OCI-LY1 (cell line): ENCODE results near the gene ADAM19.

Source experiments
- H2AFZ ChIP-seq: fragments of 200-600 bp; sonication (generic), shearing (Covaris generic); 2 replicates; pipeline ENCODE4 v1.6.0; 2014; ENCODE audit warnings: antibody characterized with exemption, mild to moderate bottlenecking, low read length
- H3F3A ChIP-seq: fragments of 200-600 bp; sonication (generic), shearing (Covaris generic); 2 replicates; pipeline ENCODE4 v1.6.0; 2014; ENCODE audit warnings: mild to moderate bottlenecking, antibody characterized with exemption, low read length, moderate library complexity; ENCODE audit not compliant: insufficient read depth
- H3K27ac ChIP-seq: fragments of 200-600 bp; sonication (generic); 2 replicates; pipeline ENCODE4 v1.5.1; 2014; ENCODE audit warnings: low read length, mixed run types, mild to moderate bottlenecking, low read depth; ENCODE audit not compliant: poor library complexity, severe bottlenecking
- H3K27me3 ChIP-seq: fragments of 200-600 bp; sonication (generic); 2 replicates; pipeline ENCODE4 v1.6.0; 2014; ENCODE audit warnings: antibody characterized with exemption, mild to moderate bottlenecking, low read length, moderate library complexity; ENCODE audit not compliant: insufficient read depth
- H3K36me3 ChIP-seq: fragments of 200-600 bp; sonication (generic); 2 replicates; pipeline ENCODE4 v1.6.1; 2014; ENCODE audit warnings: mild to moderate bottlenecking, antibody characterized with exemption, low read length, moderate library complexity, mixed read lengths; ENCODE audit not compliant: insufficient read depth
- H3K4me1 ChIP-seq: fragments of 200-600 bp; sonication (generic); 2 replicates; pipeline ENCODE4 v1.5.1; 2014; ENCODE audit warnings: mild to moderate bottlenecking, low read length, moderate library complexity; ENCODE audit not compliant: insufficient read depth, severe bottlenecking
- H3K4me2 ChIP-seq: fragments of 200-600 bp; sonication (generic), shearing (Covaris generic); 2 replicates; pipeline ENCODE4 v1.6.1; 2014; ENCODE audit warnings: low read length
- H3K4me3 ChIP-seq: fragments of 200-600 bp; sonication (generic); 2 replicates; pipeline ENCODE4 v1.5.1; 2014; ENCODE audit warnings: low read length, low read depth, mild to moderate bottlenecking, mixed read lengths; ENCODE audit not compliant: poor library complexity, severe bottlenecking
- H3K79me2 ChIP-seq: fragments of 200-600 bp; shearing (Covaris generic); 2 replicates; pipeline ENCODE4 v1.6.1; 2016; ENCODE audit warnings: mixed run types, low read length, mixed read lengths; ENCODE audit not compliant: insufficient read depth
- H3K9ac ChIP-seq: fragments of 200-600 bp; sonication (generic), shearing (Covaris generic); 2 replicates; pipeline ENCODE4 v1.6.1; 2014; ENCODE audit warnings: mild to moderate bottlenecking, low read length, mixed read lengths
- H3K9me2 ChIP-seq: fragments of 200-600 bp; sonication (generic), shearing (Covaris generic); 2 replicates; pipeline ENCODE4 v1.6.1; 2014; ENCODE audit warnings: low read depth, mild to moderate bottlenecking, low read length, mixed read lengths
- H3K9me3 ChIP-seq: fragments of 200-600 bp; shearing (Covaris generic); 2 replicates; pipeline ENCODE4 v1.6.1; 2014; ENCODE audit warnings: low read length, mixed read lengths
- H4K20me1 ChIP-seq: fragments of 200-600 bp; sonication (generic), shearing (Covaris generic); 2 replicates; pipeline ENCODE4 v1.6.0; 2016; ENCODE audit warnings: mild to moderate bottlenecking, low read length; ENCODE audit not compliant: insufficient read depth
- EZH2 ChIP-seq: fragments of 200-600 bp; sonication (generic), shearing (Covaris generic); IDR thresholded peaks from 2 replicates; pipeline ENCODE4 v1.8.0; 2017; ENCODE audit warnings: borderline replicate concordance, mixed run types, mild to moderate bottlenecking, antibody characterized with exemption, low read length, moderate library complexity, mixed read lengths
- TF ChIP-seq, protein P1 (sequence below): fragments of 200-600 bp; sonication (generic), shearing (Covaris generic); IDR thresholded peaks from 2 replicates; pipeline ENCODE4 v1.5.1; 2017; ENCODE audit warnings: mild to moderate bottlenecking, antibody characterized with exemption, low read length, moderate library complexity, mixed read lengths

ADAM19 gene

DNA sequence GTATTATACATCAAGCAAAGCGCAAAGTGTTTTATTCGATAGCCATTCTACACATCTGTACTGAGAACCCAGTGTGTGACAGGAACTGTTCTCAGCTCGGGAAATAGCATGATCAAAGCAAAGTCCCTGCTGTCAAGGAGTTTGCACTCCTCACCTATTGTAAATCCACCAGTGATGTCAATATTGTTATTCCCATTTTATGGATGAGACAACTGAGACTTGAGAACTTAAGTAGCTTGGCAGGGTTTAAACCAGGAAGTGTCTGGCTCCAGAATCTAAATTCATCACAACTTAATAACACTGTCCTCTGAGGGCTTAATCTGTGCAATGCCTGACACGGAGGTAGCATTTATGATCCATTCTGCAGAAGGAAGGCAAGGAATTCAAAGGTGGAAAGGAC is 50.7 kb downstream of the ADAM19 start:
- no peak for TF ChIP-seq EZH2
- TF ChIP-seq, protein P1, sequence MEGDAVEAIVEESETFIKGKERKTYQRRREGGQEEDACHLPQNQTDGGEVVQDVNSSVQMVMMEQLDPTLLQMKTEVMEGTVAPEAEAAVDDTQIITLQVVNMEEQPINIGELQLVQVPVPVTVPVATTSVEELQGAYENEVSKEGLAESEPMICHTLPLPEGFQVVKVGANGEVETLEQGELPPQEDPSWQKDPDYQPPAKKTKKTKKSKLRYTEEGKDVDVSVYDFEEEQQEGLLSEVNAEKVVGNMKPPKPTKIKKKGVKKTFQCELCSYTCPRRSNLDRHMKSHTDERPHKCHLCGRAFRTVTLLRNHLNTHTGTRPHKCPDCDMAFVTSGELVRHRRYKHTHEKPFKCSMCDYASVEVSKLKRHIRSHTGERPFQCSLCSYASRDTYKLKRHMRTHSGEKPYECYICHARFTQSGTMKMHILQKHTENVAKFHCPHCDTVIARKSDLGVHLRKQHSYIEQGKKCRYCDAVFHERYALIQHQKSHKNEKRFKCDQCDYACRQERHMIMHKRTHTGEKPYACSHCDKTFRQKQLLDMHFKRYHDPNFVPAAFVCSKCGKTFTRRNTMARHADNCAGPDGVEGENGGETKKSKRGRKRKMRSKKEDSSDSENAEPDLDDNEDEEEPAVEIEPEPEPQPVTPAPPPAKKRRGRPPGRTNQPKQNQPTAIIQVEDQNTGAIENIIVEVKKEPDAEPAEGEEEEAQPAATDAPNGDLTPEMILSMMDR = no peak
- H3K9me3 ChIP-seq = no peaks in the 10 kb centered on the region
- H3K36me3 ChIP-seq = no peaks in the 10 kb centered on the region
- no peaks in the 10 kb centered on the region for H3K4me1 ChIP-seq
- no peak overlapping the region for H2AFZ ChIP-seq
- H3K27ac ChIP-seq = no peak overlapping the region
- H3K79me2 ChIP-seq = no peaks in the 10 kb centered on the region
- no peaks in the 10 kb centered on the region for H4K20me1 ChIP-seq
- H3K9me2 ChIP-seq = no peaks in the 10 kb centered on the region
- H3K4me2 ChIP-seq = no peak overlapping the region
- H3F3A ChIP-seq = no peaks in the 10 kb centered on the region
- H3K9ac ChIP-seq = no peak overlapping the region
- no peaks in the 10 kb centered on the region for H3K27me3 ChIP-seq
- H3K4me3 ChIP-seq = no peak overlapping the region

DNA sequence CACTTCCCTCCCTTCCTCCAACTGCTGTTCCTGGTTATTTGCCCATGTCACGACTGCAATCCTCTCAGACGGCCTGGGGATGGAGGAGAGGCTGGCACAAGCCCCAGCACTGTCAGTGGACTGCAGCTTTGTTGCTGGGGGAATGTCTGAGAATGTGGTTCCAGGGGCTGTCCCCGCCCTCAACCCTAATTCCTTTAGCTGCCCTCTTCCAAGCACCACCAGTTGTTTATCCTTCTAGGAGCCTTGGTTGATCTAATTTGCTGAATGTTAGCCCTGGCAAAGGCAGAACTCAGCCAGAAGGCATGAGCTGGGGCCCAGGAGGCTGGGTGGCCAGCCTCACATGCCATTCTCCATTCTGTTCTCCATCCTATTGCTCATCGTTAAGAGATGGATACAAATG is 51.6 kb downstream of the ADAM19 start:
- Histone ChIP-seq H3K4me1 (no peaks in the 10 kb centered on the region), H3K36me3 (no peaks in the 10 kb centered on the region), H4K20me1 (no peaks in the 10 kb centered on the region), H3K79me2 (no peaks in the 10 kb centered on the region), H2AFZ (no peak overlapping the region), H3K9ac (no peak overlapping the region), H3K27me3 (no peaks in the 10 kb centered on the region), H3K27ac (no peak overlapping the region), H3K9me3 (no peaks in the 10 kb centered on the region), H3K9me2 (no peaks in the 10 kb centered on the region), H3K4me2 (no peak overlapping the region), H3K4me3 (no peak overlapping the region), H3F3A (no peaks in the 10 kb centered on the region)
- TF ChIP-seq, protein P1 = no peak
- no peak for TF ChIP-seq EZH2

DNA sequence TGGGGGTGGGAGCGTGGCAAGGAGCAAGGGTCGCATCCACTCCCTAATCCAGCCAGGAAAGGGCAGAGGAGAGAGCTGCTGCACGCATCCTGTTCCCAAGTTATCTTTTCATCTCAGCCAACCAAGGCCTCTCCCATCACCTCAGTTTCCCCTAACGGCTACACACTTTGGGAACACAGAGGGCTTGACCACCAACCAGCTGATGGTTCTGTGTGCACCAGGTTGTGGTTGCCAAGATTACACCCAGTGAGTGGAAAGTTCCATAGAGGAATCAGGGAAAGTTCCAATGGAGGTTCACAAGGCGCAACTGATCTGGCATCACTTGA is 53.9 kb downstream of the ADAM19 start:
- H3K9ac ChIP-seq = no peak overlapping the region
- no peaks in the 10 kb centered on the region for H3K27me3 ChIP-seq
- no peaks in the 10 kb centered on the region for H3K36me3 ChIP-seq
- H2AFZ ChIP-seq = no peak overlapping the region
- H3K9me2 ChIP-seq = no peaks in the 10 kb centered on the region
- no peaks in the 10 kb centered on the region for H3K4me1 ChIP-seq
- no peaks in the 10 kb centered on the region for H3F3A ChIP-seq
- no peak overlapping the region for H3K27ac ChIP-seq
- no peaks in the 10 kb centered on the region for H3K79me2 ChIP-seq
- H3K4me2 ChIP-seq = no peak overlapping the region
- H3K9me3 ChIP-seq = no peaks in the 10 kb centered on the region
- TF ChIP-seq, protein P1 = no peak
- no peak for TF ChIP-seq EZH2
- no peaks in the 10 kb centered on the region for H4K20me1 ChIP-seq
- H3K4me3 ChIP-seq = no peak overlapping the region
